ENCODE measurements around the gene ARPC2.

ARPC2 gene

DNA sequence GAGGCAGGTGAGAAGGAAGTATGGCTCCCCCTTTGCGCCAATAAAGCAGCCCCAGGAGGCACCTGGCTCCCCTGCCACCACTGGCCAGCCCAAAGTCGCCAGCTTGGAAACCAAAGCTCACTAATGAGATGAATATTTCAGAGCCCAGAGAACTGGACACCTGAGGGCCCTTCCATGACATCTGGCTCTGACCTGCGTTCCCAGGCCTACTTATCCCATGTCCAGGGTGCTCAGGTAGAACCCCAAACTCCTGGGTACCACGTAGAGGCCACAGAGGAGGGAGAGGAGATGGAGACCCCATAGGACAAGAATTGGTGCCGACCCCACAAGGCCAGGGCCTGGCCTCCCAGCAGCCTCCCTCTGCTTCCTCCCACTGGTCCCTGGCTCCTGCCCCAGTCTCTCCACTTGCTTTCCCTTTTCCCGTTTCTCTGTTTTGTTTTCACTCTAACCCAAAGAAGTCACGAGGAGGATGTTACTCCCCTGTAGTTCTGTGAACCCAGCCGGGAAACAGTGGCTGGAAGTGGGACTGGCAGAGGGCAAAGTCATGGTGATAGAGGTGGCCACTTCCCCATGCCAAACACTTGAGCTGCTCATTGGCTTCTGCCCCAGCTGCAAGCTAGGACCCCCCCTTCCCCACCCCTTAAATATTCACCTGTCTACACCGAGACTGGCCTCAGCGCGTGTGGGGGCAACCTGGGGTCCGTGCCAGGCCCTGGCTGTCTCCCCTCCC, 74.5 kb downstream of the ARPC2 start:
- peak in 2 of 3 donors; percentile 55 to 65 for DNase-seq
- POLR2A ChIA-PET = interaction anchor here (0.6 to 1.8 kb wide), 8 partner anchors 13 to 417 kb away, joined by 3 to 8 read pairs (median 3); partner anchors contain the start of gene CTDSP1
- CTCF ChIA-PET = interaction anchor here (0.7 to 23.0 kb wide), 14 partner anchors 8 to 354 kb away, joined by 3 to 451 read pairs (median 6); partner anchors contain the start of genes AAMP, ARPC2, CATIP and PNKD
- WGBS (ENCODE audit: insufficient coverage) = 22% methylated on average over 9 of the region's 12 CpGs
- Histone ChIP-seq H3K27me3 (replicated peaks in 2 of 5; ENCODE audit: control insufficient read depth in 4 of 5, insufficient read depth in 5 of 5, low read length in 4 of 5) (no peaks in the 10 kb centered on the region), H3K4me3 (ENCODE audit: control insufficient read depth in 1 of 7, extremely low read depth in 1 of 7, insufficient read depth in 4 of 7, low read depth in 2 of 7, low read length in 6 of 7) (peak overlapping the region; percentile 62 to 93 (median 80)), H3K36me3 (ENCODE audit: control insufficient read depth in 4 of 4, insufficient read depth in 4 of 4, low read length in 3 of 4) (no peaks in the 10 kb centered on the region), H3K27ac (ENCODE audit: insufficient read depth in 1 of 2, low read depth in 1 of 2, low read length in 2 of 2, poor library complexity in 1 of 2, severe bottlenecking in 2 of 2) (peak overlapping the region; percentile 66 to 90), H3K4me1 (ENCODE audit: control extremely low read depth in 1 of 4, control insufficient read depth in 4 of 4, insufficient read depth in 4 of 4, low read length in 3 of 4) (peaks cover 16 to 76% (median 67%) of the 10 kb centered on the region in 4 experiments), H3K9me3 (ENCODE audit: control extremely low read depth in 1 of 5, control insufficient read depth in 4 of 5, insufficient read depth in 2 of 5, low read depth in 1 of 5, low read length in 4 of 5) (no peaks in the 10 kb centered on the region)

DNA sequence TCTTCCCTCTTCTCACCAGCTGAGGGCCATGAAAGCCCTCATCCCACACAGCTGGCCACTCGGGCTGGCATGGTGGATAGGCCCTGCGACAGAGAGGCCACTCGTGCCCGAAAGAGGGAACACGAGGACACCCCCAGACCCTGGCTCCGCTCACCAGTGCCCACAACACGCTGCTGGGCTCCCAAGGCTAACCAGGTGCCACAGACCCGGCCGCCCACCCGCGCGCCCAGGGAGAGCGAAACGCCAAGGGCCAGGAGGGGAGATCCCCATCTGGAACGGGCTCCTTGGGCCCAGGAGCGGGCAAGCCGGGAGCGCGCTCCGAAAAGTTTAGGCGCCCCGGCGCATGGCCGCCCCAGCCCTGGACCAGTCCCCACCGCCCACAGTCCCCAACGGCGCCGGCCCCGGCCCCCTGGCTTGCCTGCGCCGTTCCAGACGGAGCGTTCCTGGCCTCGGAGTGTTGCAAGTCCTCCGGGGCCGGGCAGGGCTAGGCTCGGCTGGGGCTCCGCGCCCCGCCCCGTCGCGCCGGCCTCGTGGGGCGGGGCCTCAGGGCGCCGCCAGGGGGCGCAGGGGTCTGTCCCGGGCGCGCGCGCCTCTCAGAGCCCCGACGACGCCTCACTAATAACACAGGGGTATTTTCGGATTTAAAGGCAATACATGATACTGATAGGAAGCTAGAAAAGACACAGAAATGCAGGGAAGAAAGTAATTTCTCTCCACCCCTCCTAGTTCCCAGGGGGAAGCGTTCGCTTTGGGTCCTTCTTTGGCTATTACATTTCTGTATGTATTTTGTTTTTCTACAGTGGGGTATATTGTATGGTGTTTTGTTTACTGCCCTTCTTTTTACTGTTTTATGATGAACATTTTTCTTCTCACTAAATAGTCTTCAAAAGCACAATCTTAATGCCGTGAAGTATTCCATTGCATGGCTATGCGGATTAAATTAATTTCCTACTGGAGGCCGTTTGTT, 75.3 kb downstream of the ARPC2 start, which contains the start of gene TMBIM1:
Gene TMBIM1 (minus strand): TSS at position 456 of the 967 bp plus-strand sequence. CDS start 10,362 bp downstream, outside the sequence.
- peak within 1 kb of the TSS; percentile 66 to 90 for H3K27ac ChIP-seq (ENCODE audit: insufficient read depth in 1 of 2, low read depth in 1 of 2, low read length in 2 of 2, poor library complexity in 1 of 2, severe bottlenecking in 2 of 2)
- under 1% methylated on average over 42 of the region's 63 CpGs for WGBS (ENCODE audit: insufficient coverage)
- no peaks in the 10 kb centered on the region for H3K36me3 ChIP-seq (ENCODE audit: control insufficient read depth in 4 of 4, insufficient read depth in 4 of 4, low read length in 3 of 4)
- POLR2A ChIA-PET = interaction anchor here (0.6 to 1.8 kb wide), 5 partner anchors 12 to 416 kb away, joined by 3 to 8 read pairs (median 3); partner anchors contain the start of gene CTDSP1
- peaks cover 15 to 67% (median 59%) of the 10 kb centered on the region in 4 experiments for H3K4me1 ChIP-seq (ENCODE audit: control extremely low read depth in 1 of 4, control insufficient read depth in 4 of 4, insufficient read depth in 4 of 4, low read length in 3 of 4)
- CTCF ChIA-PET = interaction anchor here (0.6 to 23.0 kb wide), 13 partner anchors 11 to 356 kb away, joined by 3 to 451 read pairs (median 5); partner anchors contain the start of genes AAMP, ARPC2, CATIP and PNKD
- no peaks in the 10 kb centered on the region for H3K9me3 ChIP-seq (ENCODE audit: control extremely low read depth in 1 of 5, control insufficient read depth in 4 of 5, insufficient read depth in 2 of 5, low read depth in 1 of 5, low read length in 4 of 5)
- peak; percentile 61 to 82 (median 82) for DNase-seq
- H3K4me3 ChIP-seq (ENCODE audit: control insufficient read depth in 1 of 7, extremely low read depth in 1 of 7, insufficient read depth in 4 of 7, low read depth in 2 of 7, low read length in 6 of 7) = peak within 1 kb of the TSS; percentile 62 to 93 (median 80)
- H3K27me3 ChIP-seq (replicated peaks in 2 of 5; ENCODE audit: control insufficient read depth in 4 of 5, insufficient read depth in 5 of 5, low read length in 4 of 5) = no peaks in the 10 kb centered on the region

DNA sequence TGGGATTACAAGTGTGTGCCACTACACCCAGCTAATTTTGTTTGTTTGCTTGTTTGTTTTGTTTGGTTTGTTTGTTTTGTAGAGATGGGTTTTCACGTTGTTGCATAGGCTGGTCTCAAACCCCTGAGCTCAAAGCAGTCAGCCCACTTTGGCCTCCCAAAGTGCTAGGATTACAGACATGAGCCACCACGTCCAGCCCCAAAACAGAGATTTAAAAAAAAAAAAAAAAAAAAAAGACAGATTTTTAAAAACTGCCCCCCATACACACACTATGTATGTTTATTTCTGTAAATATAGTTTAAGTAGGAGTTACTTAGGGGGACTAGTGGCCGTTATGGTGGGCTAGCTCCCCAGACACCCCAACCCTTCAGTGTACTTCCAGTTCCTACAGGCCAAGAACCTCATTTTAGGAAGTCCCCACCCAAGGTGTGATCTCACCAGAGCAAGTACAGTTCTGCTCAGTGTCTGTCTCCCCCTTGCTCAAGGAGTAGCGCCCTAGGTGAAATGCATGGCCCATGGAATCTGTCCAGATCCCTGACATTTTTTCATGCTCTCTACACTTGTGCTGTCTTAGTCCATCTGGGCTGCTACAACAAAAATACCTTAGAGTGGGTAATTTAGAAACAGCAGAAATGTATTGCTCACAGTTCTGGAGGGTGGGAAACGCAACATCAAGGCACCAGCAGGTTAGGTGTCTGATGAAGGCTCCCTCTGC, 76.9 kb downstream of the ARPC2 start:
- H3K4me3 ChIP-seq (ENCODE audit: control insufficient read depth in 1 of 7, extremely low read depth in 1 of 7, insufficient read depth in 4 of 7, low read depth in 2 of 7, low read length in 6 of 7) = no peak overlapping the region
- no peak overlapping the region for H3K27ac ChIP-seq (ENCODE audit: insufficient read depth in 1 of 2, low read depth in 1 of 2, low read length in 2 of 2, poor library complexity in 1 of 2, severe bottlenecking in 2 of 2)
- POLR2A ChIA-PET = interaction anchor here (0.6 to 0.7 kb wide), 2 partner anchors 25 to 98 kb away, joined by 4 to 6 read pairs; no protein-coding TSS in a partner anchor

DNA sequence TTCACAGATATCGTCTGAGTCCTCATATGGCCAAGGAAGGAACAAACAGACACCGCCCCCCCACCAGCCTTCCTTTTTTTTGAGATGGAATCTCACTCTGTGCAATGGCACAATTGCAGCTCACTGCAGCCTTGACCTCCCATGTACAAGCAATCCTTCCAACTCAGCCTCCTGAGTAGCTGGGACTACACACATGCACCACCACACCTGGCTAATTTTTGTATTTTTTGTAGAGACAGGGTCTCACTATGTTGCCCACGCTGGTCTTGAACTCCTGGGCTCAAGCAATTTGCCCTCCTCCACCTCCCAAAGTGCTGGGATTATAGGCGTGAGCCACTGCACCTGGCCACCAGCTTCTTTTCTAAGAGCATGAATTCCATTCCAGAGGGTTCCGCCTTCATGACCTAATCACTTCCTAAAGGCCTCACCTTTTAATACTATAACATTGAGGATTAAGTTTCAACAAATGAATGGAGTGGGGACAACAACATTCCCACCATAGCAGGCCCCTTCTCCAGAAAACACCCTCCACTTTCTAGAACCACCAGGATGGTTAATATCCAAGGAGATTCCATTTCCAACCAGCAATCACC, 77.5 kb downstream of the ARPC2 start:
- ChIA-PET CTCF (interaction anchor here (1.0 to 23.0 kb wide), 10 partner anchors 8 to 100 kb away, joined by 3 to 451 read pairs (median 14); partner anchors contain the start of genes AAMP, CATIP and PNKD), POLR2A (no interaction called here)
- DNase-seq = no peak
- Histone ChIP-seq H3K9me3 (ENCODE audit: control extremely low read depth in 1 of 5, control insufficient read depth in 4 of 5, insufficient read depth in 2 of 5, low read depth in 1 of 5, low read length in 4 of 5) (no peaks in the 10 kb centered on the region), H3K36me3 (ENCODE audit: control insufficient read depth in 4 of 4, insufficient read depth in 4 of 4, low read length in 3 of 4) (no peaks in the 10 kb centered on the region), H3K27ac (ENCODE audit: insufficient read depth in 1 of 2, low read depth in 1 of 2, low read length in 2 of 2, poor library complexity in 1 of 2, severe bottlenecking in 2 of 2) (no peak overlapping the region), H3K27me3 (replicated peaks in 2 of 5; ENCODE audit: control insufficient read depth in 4 of 5, insufficient read depth in 5 of 5, low read length in 4 of 5) (no peaks in the 10 kb centered on the region), H3K4me1 (ENCODE audit: control extremely low read depth in 1 of 4, control insufficient read depth in 4 of 4, insufficient read depth in 4 of 4, low read length in 3 of 4) (peaks cover 11 to 48% (median 40%) of the 10 kb centered on the region in 4 experiments), H3K4me3 (ENCODE audit: control insufficient read depth in 1 of 7, extremely low read depth in 1 of 7, insufficient read depth in 4 of 7, low read depth in 2 of 7, low read length in 6 of 7) (no peak overlapping the region)
- WGBS (ENCODE audit: insufficient coverage) = 91% methylated on average over 4 of the region's 5 CpGs

More for the DNA sequence above, 76.9 kb downstream of the ARPC2 start:
- WGBS (ENCODE audit: insufficient coverage) = 54% methylated on average over 3 of the region's 5 CpGs
- Histone ChIP-seq H3K9me3 (ENCODE audit: control extremely low read depth in 1 of 5, control insufficient read depth in 4 of 5, insufficient read depth in 2 of 5, low read depth in 1 of 5, low read length in 4 of 5) (no peaks in the 10 kb centered on the region), H3K4me1 (ENCODE audit: control extremely low read depth in 1 of 4, control insufficient read depth in 4 of 4, insufficient read depth in 4 of 4, low read length in 3 of 4) (peaks cover 12 to 54% (median 44%) of the 10 kb centered on the region in 4 experiments), H3K36me3 (ENCODE audit: control insufficient read depth in 4 of 4, insufficient read depth in 4 of 4, low read length in 3 of 4) (no peaks in the 10 kb centered on the region), H3K27me3 (replicated peaks in 2 of 5; ENCODE audit: control insufficient read depth in 4 of 5, insufficient read depth in 5 of 5, low read length in 4 of 5) (no peaks in the 10 kb centered on the region)
- CTCF ChIA-PET = interaction anchor here (0.7 to 23.0 kb wide), 12 partner anchors 9 to 354 kb away, joined by 3 to 451 read pairs (median 4); partner anchors contain the start of genes AAMP, CATIP and PNKD
- DNase-seq = peak in 2 of 3 donors; percentile 31 to 44

DNA sequence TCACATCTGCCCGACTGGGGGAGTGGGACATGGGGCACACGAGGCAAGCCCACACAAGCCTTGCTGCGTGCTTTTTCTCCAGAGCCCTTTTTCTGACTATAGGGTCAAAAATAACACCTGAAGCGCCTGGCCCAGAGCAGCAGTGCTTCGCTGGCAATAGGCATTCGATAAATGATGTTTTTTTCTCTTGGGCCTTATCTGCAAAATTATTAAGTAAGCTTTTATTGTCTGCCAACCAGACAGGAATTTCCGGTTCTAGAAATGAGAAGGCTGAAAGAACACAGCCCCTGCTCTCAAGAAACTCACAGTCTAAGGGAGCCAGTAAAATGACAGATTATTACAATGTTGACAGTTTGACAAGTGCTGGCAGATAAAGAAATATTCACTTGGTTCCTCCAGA, 78.0 kb downstream of the ARPC2 start:
- no peak for DNase-seq
- H3K36me3 ChIP-seq (ENCODE audit: control insufficient read depth in 4 of 4, insufficient read depth in 4 of 4, low read length in 3 of 4) = no peaks in the 10 kb centered on the region
- H3K4me1 ChIP-seq (ENCODE audit: control extremely low read depth in 1 of 4, control insufficient read depth in 4 of 4, insufficient read depth in 4 of 4, low read length in 3 of 4) = peaks cover 6 to 43% (median 35%) of the 10 kb centered on the region in 4 experiments
- ChIA-PET CTCF (interaction anchor here (1.0 to 23.0 kb wide), 11 partner anchors 8 to 110 kb away, joined by 3 to 451 read pairs (median 14); partner anchors contain the start of genes AAMP, CATIP and PNKD), POLR2A (interaction anchor here (0.6 kb wide), 1 partner anchor 52 kb away, joined by 3 read pairs; no protein-coding TSS in a partner anchor)
- H3K9me3 ChIP-seq (ENCODE audit: control extremely low read depth in 1 of 5, control insufficient read depth in 4 of 5, insufficient read depth in 2 of 5, low read depth in 1 of 5, low read length in 4 of 5) = no peaks in the 10 kb centered on the region
- H3K27me3 ChIP-seq (replicated peaks in 2 of 5; ENCODE audit: control insufficient read depth in 4 of 5, insufficient read depth in 5 of 5, low read length in 4 of 5) = no peaks in the 10 kb centered on the region
- WGBS (ENCODE audit: insufficient coverage) = 95% methylated on average over 6 of the region's 7 CpGs
- H3K27ac ChIP-seq (ENCODE audit: insufficient read depth in 1 of 2, low read depth in 1 of 2, low read length in 2 of 2, poor library complexity in 1 of 2, severe bottlenecking in 2 of 2) = no peak overlapping the region
- no peak overlapping the region for H3K4me3 ChIP-seq (ENCODE audit: control insufficient read depth in 1 of 7, extremely low read depth in 1 of 7, insufficient read depth in 4 of 7, low read depth in 2 of 7, low read length in 6 of 7)

DNA sequence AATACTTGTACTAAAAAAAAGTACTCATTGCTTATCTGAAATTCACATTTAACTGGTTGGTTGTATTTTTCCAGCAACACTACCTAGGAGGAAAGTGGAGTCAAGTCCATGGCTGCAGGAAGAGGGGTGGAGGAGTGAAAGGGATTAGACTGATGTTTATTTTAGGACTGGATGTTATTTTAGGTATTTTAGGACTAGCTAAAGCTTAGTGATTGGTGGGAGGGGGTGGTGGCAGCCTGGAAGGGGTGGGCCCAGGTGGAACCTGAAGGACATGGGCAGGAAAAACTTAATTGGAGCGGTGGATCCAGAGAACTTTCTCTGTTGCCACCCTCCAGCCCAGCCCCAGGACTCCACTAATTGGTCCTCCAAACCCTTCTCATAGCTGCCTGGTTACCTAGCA, 79.2 kb downstream of the ARPC2 start:
- POLR2A ChIA-PET = no interaction called here
- WGBS (ENCODE audit: insufficient coverage) = 100% methylated on average over 1 of the region's 1 CpG
- H3K4me3 ChIP-seq (ENCODE audit: control insufficient read depth in 1 of 7, extremely low read depth in 1 of 7, insufficient read depth in 4 of 7, low read depth in 2 of 7, low read length in 6 of 7) = no peak overlapping the region
- no peaks in the 10 kb centered on the region for H3K36me3 ChIP-seq (ENCODE audit: control insufficient read depth in 4 of 4, insufficient read depth in 4 of 4, low read length in 3 of 4)
- no peaks in the 10 kb centered on the region for H3K27me3 ChIP-seq (replicated peaks in 2 of 5; ENCODE audit: control insufficient read depth in 4 of 5, insufficient read depth in 5 of 5, low read length in 4 of 5)
- no peaks in the 10 kb centered on the region for H3K9me3 ChIP-seq (ENCODE audit: control extremely low read depth in 1 of 5, control insufficient read depth in 4 of 5, insufficient read depth in 2 of 5, low read depth in 1 of 5, low read length in 4 of 5)
- CTCF ChIA-PET = interaction anchor here (1.0 to 23.0 kb wide), 9 partner anchors 8 to 109 kb away, joined by 3 to 451 read pairs (median 14); partner anchors contain the start of genes AAMP, CATIP and PNKD
- H3K27ac ChIP-seq (ENCODE audit: insufficient read depth in 1 of 2, low read depth in 1 of 2, low read length in 2 of 2, poor library complexity in 1 of 2, severe bottlenecking in 2 of 2) = no peak overlapping the region
- DNase-seq = no peak
- peaks cover 0 to 34% (median 25%) of the 10 kb centered on the region in 4 experiments for H3K4me1 ChIP-seq (ENCODE audit: control extremely low read depth in 1 of 4, control insufficient read depth in 4 of 4, insufficient read depth in 4 of 4, low read length in 3 of 4)
